Panc1 (cell line): ENCODE data around the gene SIRT7.

Source experiments
- POLR2AphosphoS5 ChIP-seq: IDR thresholded peaks from 2 replicates; pipeline ENCODE4 v1.6.1; 2012; ENCODE audit warnings: mild to moderate bottlenecking, low read depth, low read length, moderate library complexity
- TF ChIP-seq, protein P1 (sequence below), 2 experiments: IDR thresholded peaks; 2 replicates each; pipeline ENCODE4 v1.6.1; 2011 to 2012; ENCODE audit warnings: low read depth in 2 of 2, control low read depth in 1 of 2, low read length in 1 of 2, mild to moderate bottlenecking in 1 of 2, moderate library complexity in 1 of 2; ENCODE audit not compliant: insufficient read depth in 1 of 2

- TF ChIP-seq, protein P1, sequence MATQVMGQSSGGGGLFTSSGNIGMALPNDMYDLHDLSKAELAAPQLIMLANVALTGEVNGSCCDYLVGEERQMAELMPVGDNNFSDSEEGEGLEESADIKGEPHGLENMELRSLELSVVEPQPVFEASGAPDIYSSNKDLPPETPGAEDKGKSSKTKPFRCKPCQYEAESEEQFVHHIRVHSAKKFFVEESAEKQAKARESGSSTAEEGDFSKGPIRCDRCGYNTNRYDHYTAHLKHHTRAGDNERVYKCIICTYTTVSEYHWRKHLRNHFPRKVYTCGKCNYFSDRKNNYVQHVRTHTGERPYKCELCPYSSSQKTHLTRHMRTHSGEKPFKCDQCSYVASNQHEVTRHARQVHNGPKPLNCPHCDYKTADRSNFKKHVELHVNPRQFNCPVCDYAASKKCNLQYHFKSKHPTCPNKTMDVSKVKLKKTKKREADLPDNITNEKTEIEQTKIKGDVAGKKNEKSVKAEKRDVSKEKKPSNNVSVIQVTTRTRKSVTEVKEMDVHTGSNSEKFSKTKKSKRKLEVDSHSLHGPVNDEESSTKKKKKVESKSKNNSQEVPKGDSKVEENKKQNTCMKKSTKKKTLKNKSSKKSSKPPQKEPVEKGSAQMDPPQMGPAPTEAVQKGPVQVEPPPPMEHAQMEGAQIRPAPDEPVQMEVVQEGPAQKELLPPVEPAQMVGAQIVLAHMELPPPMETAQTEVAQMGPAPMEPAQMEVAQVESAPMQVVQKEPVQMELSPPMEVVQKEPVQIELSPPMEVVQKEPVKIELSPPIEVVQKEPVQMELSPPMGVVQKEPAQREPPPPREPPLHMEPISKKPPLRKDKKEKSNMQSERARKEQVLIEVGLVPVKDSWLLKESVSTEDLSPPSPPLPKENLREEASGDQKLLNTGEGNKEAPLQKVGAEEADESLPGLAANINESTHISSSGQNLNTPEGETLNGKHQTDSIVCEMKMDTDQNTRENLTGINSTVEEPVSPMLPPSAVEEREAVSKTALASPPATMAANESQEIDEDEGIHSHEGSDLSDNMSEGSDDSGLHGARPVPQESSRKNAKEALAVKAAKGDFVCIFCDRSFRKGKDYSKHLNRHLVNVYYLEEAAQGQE (IDR thresholded peaks at IDR 0.05; ENCODE audit: insufficient read depth in 1 of 2, low read depth in 2 of 2, low read length in 1 of 2): no peak
- TF ChIP-seq POLR2AphosphoS5: no peak
Observed at GRCh38 chr17:81960130-81960958, 42.4 kb upstream of the SIRT7 start.
